ENCODE data around the gene FKBP5.
A peak's percentile ranks its signal among the peaks of the same experiment; 100 is the strongest.
"Not testable (repeated sequence)": the region's sequence is repeated elsewhere in the genome, so short reads cannot be mapped to it uniquely, and the experiment has no call there.

Gene FKBP5

GRCh38 chr6:35582315-35582714, 106.4 kb downstream of the FKBP5 start:
- no peak for DNase-seq

- no peak for DNase-seq
These were observed 107.1 kb downstream of the FKBP5 start for GRCh38 chr6:35581633-35582032.

GRCh38 chr6:35580836-35581235, 107.9 kb downstream of the FKBP5 start:
- no peak for DNase-seq

- no peak for DNase-seq
These were observed 112.0 kb downstream of the FKBP5 start for GRCh38 chr6:35576682-35577081.

GRCh38 chr6:35573495-35574110, 115.1 kb downstream of the FKBP5 start:
- DNase-seq = no peak

- not testable (repeated sequence) for DNase-seq
These were observed 117.8 kb downstream of the FKBP5 start for GRCh38 chr6:35570885-35571330.

- DNase-seq = peak; percentile 20
These were observed 119.7 kb downstream of the FKBP5 start for GRCh38 chr6:35569011-35569461.

GRCh38 chr6:35566794-35567193, 121.9 kb downstream of the FKBP5 start:
- no peak for DNase-seq

- no peak for DNase-seq
These were observed 124.0 kb downstream of the FKBP5 start for GRCh38 chr6:35564733-35565132.

- no peak for DNase-seq
These were observed 126.7 kb downstream of the FKBP5 start for GRCh38 chr6:35562060-35562459.

GRCh38 chr6:35561113-35561512, 127.6 kb downstream of the FKBP5 start:
- no peak for DNase-seq

- no peak for DNase-seq
These were observed 130.1 kb downstream of the FKBP5 start for GRCh38 chr6:35558571-35558970.

GRCh38 chr6:35557239-35557638, 131.5 kb downstream of the FKBP5 start:
- no peak for DNase-seq

- DNase-seq = no peak
These were observed 133.9 kb downstream of the FKBP5 start for GRCh38 chr6:35554811-35555210.

GRCh38 chr6:35553315-35553714, 135.4 kb downstream of the FKBP5 start:
- DNase-seq = no peak

GRCh38 chr6:35552285-35552917, 136.3 kb downstream of the FKBP5 start:
- DNase-seq = peak; percentile 73

- DNase-seq = no peak
These were observed 138.3 kb downstream of the FKBP5 start for GRCh38 chr6:35550437-35550836.

- DNase-seq = no peak
These were observed 141.0 kb downstream of the FKBP5 start for GRCh38 chr6:35547676-35548075.

GRCh38 chr6:35544769-35545361, 143.8 kb downstream of the FKBP5 start:
- DNase-seq = no peak

- DNase-seq = no peak
These were observed 145.1 kb downstream of the FKBP5 start for GRCh38 chr6:35543459-35544193.

- DNase-seq = no peak
These were observed 146.9 kb downstream of the FKBP5 start for GRCh38 chr6:35541836-35542235.

GRCh38 chr6:35539223-35539622, 149.5 kb downstream of the FKBP5 start:
- no peak for DNase-seq

GRCh38 chr6:35535847-35536246, 152.9 kb downstream of the FKBP5 start:
- not testable (repeated sequence) for DNase-seq

Measured in CD4-positive, alpha-beta T cell treated with Interleukin-17A for 1 hour (primary cell).